Activated B cell treated with CpG ODN at 0.5 μM for 24 hours (primary cell): Measurements from ENCODE around the gene LGALS14. TPM values are rescaled to one million over a fixed set of nuclear protein-coding genes. Genes with fewer than 3 reads are reported as not detected.

Experiments
- ATAC-seq: fragments of 200-7000 bp; cut with Tn5 transposase; one replicate; pipeline ENCODE4 v1.10.0; 2021; ENCODE audit warnings: low read depth, mild to moderate bottlenecking, moderate library complexity
- CTCF ChIA-PET: fragments of 350-600 bp; sonication (Branson Sonifier 250); formaldehyde crosslinking; loops from one replicate; lab custom pipeline; 2021; ENCODE audit warnings: antibody characterized with exemption; lab: Charles Lee
- POLR2A ChIA-PET: fragments of 350-600 bp; sonication (Branson Sonifier 250); formaldehyde crosslinking; loops from one replicate; lab custom pipeline; 2021; ENCODE audit warnings: antibody characterized with exemption; lab: Charles Lee
- DNase-seq: peaks from one replicate; pipeline ENCODE4 v3.0.0; 2022
- H3K27ac Mint-ChIP-seq: one replicate; pipeline ENCODE4 v1.8.0; 2020; ENCODE audit warnings: mixed read lengths
- H3K27me3 Mint-ChIP-seq: one replicate; pipeline ENCODE4 v1.8.0; 2021; ENCODE audit warnings: mixed read lengths
- H3K36me3 Mint-ChIP-seq: one replicate; pipeline ENCODE4 v1.8.0; 2021; ENCODE audit warnings: low read depth, mixed read lengths
- H3K4me1 Mint-ChIP-seq: one replicate; pipeline ENCODE4 v1.8.0; 2021; ENCODE audit warnings: mixed read lengths
- H3K4me3 Mint-ChIP-seq: one replicate; pipeline ENCODE4 v1.8.0; 2020; ENCODE audit warnings: mild to moderate bottlenecking, mixed read lengths
- H3K9me3 Mint-ChIP-seq: one replicate; pipeline ENCODE4 v1.8.0; 2020; ENCODE audit warnings: mixed read lengths
- intact Hi-C: fragments of 100-400 bp; cut with micrococcal nuclease; formaldehyde crosslinking; loops from one replicate; pipeline ENCODE4 v1.15.1; 2024
- total RNA-seq: library from RNA; stranded (reverse); gene quantifications from 2 replicates; pipeline ENCODE4 v1.2.3, GENCODE V29; 2022
- TF ChIP-seq, protein P1 (sequence below): fragments of 200-600 bp; IDR thresholded peaks from one replicate; pipeline ENCODE4 v1.8.0; 2022; ENCODE audit warnings: antibody characterized with exemption, mild to moderate bottlenecking

Gene LGALS14
- total RNA-seq, 1 donor from 2014 or later, result not detected

DNA sequence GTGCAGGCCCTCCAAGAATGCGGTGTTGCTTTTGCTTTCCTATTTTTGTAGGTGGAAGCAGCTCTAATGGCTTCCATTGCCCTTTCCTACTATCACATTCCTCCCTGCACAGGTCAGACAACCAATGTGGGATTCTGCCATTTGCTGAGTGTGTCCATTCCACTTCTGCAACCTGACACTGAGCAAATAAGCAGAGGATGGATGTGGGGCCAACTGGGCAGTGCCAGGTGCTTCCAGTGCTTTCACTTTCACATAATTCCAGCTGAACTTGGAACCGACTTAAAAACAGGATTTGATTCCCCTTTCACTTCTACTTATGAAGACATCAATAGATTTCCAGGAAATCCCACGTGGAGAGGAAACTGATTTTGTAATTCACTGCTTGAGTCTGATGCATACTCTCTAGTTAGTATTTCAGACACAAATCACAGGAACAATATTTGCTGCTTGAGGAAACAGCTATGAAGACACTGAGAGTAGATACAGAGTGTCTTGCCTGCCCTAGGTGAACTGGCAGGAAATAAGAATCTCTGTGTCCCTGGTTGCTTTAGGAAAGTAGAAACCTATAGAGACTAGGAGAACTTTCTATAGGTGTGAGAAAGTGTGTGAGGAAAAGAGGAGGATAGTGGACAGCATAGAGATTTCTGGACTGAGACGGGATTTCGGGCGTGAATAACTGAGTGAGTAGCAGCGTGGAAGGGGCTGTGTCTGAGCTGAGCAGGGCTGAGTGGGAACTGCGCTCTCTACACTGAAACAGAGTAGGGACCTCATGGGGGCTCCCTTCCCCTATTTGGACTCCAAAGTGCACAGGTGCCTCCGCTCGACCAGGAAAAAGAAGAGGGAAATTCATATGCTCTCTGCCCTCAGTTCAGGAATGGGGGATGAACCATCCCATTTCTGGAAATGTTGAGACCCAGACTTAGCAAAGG lies 26.1 kb upstream of the LGALS14 start:
- TF ChIP-seq, protein P1, sequence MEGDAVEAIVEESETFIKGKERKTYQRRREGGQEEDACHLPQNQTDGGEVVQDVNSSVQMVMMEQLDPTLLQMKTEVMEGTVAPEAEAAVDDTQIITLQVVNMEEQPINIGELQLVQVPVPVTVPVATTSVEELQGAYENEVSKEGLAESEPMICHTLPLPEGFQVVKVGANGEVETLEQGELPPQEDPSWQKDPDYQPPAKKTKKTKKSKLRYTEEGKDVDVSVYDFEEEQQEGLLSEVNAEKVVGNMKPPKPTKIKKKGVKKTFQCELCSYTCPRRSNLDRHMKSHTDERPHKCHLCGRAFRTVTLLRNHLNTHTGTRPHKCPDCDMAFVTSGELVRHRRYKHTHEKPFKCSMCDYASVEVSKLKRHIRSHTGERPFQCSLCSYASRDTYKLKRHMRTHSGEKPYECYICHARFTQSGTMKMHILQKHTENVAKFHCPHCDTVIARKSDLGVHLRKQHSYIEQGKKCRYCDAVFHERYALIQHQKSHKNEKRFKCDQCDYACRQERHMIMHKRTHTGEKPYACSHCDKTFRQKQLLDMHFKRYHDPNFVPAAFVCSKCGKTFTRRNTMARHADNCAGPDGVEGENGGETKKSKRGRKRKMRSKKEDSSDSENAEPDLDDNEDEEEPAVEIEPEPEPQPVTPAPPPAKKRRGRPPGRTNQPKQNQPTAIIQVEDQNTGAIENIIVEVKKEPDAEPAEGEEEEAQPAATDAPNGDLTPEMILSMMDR, result no peak
- Mint-ChIP-seq H3K27me3 (peaks cover 16% of the 10 kb centered on the region), H3K9me3 (no peaks in the 10 kb centered on the region), H3K36me3 (no peaks in the 10 kb centered on the region), H3K4me3 (no peak overlapping the region), H3K4me1 (no peaks in the 10 kb centered on the region), H3K27ac (no peak overlapping the region)
- DNase-seq (no peak), ATAC-seq (no peak)
- intact Hi-C loops, result no loop called here
- CTCF ChIA-PET, result interaction anchor here (0.6 kb wide), 1 partner anchor 9 kb away, joined by 3 read pairs; no protein-coding TSS in a partner anchor
- POLR2A ChIA-PET, result no interaction called here

DNA sequence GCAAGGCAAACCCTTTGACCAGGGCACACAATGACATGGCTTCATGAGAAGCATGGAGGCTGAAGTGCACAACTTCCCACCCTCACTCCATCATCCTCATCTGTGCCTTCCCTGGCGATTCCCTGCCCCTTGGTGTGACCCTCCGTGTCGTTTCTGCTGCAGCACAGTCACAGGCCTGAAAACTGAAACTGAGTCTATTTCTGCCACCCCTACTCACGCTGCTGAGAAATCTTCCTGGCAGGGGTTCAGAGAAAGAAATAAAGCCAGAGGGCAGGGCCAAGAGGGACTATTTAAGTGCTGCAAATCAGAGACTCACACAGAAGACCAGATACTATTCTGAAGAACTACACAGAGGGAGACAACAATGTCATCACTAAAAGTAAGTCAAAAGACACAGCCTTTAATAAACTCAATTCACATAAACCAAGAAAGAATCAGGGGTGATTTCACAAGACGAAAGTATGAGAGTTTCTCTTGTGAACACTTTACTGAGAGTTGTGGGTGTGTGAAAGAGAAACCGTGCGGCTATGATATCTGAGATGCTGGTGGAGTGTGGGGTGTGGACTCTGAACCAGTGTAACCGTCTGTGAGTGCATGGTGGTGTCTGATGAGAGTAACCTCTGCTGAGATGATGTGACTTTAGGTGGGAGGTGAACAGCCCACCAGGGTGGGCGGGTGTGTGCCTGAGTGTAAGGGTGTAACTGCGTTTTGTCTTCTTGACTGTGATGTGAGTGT lies 25.1 kb upstream of the LGALS14 start:
- Mint-ChIP-seq H3K4me1 (no peaks in the 10 kb centered on the region), H3K27me3 (peaks cover 11% of the 10 kb centered on the region), H3K9me3 (no peaks in the 10 kb centered on the region), H3K27ac (no peak overlapping the region), H3K4me3 (no peak overlapping the region), H3K36me3 (no peaks in the 10 kb centered on the region)
- TF ChIP-seq, protein P1, result no peak
- intact Hi-C loops, result no loop called here
- CTCF ChIA-PET, result no interaction called here
- DNase-seq, result no peak
- no peak for ATAC-seq
- POLR2A ChIA-PET, result no interaction called here

DNA sequence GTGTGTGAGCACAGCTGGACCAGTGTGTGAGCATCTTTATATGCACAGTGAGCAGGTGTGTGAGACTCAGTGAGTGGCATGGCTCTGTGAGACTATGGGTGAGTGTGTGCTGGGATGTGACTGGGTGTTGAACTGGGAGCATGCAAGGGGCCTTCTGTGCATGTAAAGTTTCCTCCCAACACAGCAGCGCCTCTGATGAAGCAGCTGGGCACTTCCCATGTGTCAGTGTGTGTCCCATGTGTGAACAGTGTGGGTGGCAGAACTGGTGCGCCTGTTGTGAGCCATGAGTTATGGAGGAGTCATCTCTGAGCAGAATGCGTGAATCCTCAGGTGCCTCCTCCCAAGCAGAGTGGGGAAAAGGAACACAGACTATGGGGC lies 24.5 kb upstream of the LGALS14 start:
- TF ChIP-seq, protein P1, result no peak
- Mint-ChIP-seq H3K27me3 (peaks cover 13% of the 10 kb centered on the region), H3K36me3 (no peaks in the 10 kb centered on the region), H3K9me3 (no peaks in the 10 kb centered on the region), H3K27ac (no peak overlapping the region), H3K4me3 (no peak overlapping the region), H3K4me1 (no peaks in the 10 kb centered on the region)
- ChIA-PET POLR2A (no interaction called here), CTCF (no interaction called here)
- DNase-seq (no peak), ATAC-seq (no peak)
- intact Hi-C loops, result no loop called here

DNA sequence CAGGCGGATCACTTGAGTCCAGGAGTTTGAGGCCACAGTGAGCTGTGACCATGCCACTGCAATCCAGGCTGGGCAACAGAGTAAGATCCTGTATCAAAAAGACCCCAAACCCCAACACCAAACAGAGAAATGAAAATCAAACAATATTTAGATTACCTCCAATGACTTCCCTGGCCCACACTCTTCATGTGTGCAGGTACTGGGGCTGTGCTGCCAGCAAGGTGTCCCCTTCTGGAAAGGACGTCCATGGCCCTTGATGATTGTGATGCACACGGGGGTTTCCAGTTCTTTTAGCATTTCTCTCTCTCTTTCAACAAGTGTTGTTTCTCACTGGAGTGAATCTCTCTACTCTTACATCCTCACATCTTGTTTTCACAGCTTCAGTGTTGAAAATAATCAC lies 23.7 kb upstream of the LGALS14 start:
- H3K4me3 Mint-ChIP-seq, result no peak overlapping the region
- H3K27me3 Mint-ChIP-seq, result peaks cover 18% of the 10 kb centered on the region
- no peak overlapping the region for H3K27ac Mint-ChIP-seq
- H3K36me3 Mint-ChIP-seq, result no peaks in the 10 kb centered on the region
- no peak for ATAC-seq
- no peak for DNase-seq
- ChIA-PET CTCF (no interaction called here), POLR2A (no interaction called here)
- intact Hi-C loops, result no loop called here
- H3K9me3 Mint-ChIP-seq, result no peaks in the 10 kb centered on the region
- TF ChIP-seq, protein P1, result no peak
- no peaks in the 10 kb centered on the region for H3K4me1 Mint-ChIP-seq

DNA sequence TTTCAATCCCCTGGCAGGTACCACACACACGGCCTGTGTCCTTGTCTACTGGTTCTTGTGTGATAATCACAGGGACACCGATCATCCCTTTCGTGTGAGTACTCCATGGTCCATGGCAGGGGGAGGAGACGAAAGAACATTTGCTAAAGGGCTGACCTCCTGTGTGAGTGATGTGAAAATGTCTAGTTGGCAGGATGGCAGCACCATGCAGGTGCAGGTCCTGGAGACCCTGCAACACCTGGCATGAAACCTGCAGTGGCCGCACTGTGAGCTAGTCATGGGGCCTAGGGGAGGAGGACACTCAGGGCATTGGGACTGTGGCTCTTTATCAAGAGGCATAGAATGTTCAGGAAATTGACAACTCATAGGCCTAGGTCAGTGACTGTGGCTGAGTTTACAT lies 22.9 kb upstream of the LGALS14 start:
- CTCF ChIA-PET, result no interaction called here
- DNase-seq (no peak), ATAC-seq (no peak)
- H3K36me3 Mint-ChIP-seq, result no peaks in the 10 kb centered on the region
- no peaks in the 10 kb centered on the region for H3K9me3 Mint-ChIP-seq
- POLR2A ChIA-PET, result no interaction called here
- H3K4me3 Mint-ChIP-seq, result no peak overlapping the region
- intact Hi-C loops, result no loop called here
- TF ChIP-seq, protein P1, result no peak
- H3K27me3 Mint-ChIP-seq, result peaks cover 17% of the 10 kb centered on the region
- H3K4me1 Mint-ChIP-seq, result no peaks in the 10 kb centered on the region
- H3K27ac Mint-ChIP-seq, result no peak overlapping the region
